ENCODE results near the gene SLC39A3.

DNA sequence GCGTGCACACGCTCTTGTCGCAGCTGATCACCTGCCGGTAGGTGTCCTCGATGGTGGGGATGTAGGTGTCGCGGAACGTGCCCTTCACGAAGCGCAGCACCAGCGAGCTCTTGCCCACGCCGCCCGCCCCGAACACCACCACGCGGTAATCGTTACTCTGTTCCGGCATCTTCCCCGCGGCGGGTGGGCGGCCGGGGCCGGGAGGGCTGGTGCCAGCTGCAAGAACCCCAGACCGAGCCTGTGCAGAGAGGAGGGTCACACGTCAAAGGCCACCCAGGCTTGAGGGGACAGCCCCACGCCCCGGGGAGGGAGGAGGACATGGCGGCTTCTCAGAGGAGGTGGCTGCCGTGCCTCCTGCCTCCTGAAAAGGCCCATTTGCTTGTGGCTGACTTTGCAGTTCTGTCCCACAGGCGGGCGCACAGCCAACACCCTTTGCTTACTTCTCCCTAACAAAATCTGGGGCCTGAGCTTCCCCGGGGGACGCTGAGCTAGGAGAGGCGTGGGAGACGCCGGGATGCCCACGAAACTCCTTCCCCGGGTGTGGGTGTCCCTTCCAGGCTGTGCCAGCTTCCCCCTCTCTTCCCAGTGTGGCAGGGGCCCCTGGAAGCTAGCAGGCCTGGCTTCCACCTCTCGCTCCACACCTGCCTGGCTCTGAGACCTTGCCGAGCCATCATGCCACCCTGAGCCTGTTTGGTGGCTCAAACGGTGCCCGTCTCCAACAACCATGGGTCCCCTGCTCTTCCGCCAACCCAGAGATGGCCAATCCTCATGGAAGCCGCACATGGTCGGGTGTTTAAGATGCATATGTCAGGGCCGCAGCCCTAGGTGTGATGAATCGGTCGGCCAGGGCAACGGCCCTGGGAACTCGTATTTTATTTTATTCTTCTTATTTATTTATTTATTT is 21.9 kb downstream of the SLC39A3 start:
- no peak for TF ChIP-seq EZH2 (IDR thresholded peaks at IDR 0.05)
- no peak for TF ChIP-seq POLR2AphosphoS5 (IDR thresholded peaks at IDR 0.05; ENCODE audit: borderline replicate concordance, low read depth, low read length)

All from SK-N-MC (cell line).